HG03558 (cell line): ENCODE data around the gene FOXQ1.
"Not testable (repeated sequence)": the region's sequence is repeated elsewhere in the genome, so short reads cannot be mapped to it uniquely, and the experiment has no call there.

ENCODE experiments used
- ATAC-seq: cut with Tn5 transposase; IDR thresholded peaks from one replicate; pipeline ENCODE4 v1.9.1; 2021; ENCODE audit warnings: moderate number of reproducible peaks; ENCODE audit not compliant: unreplicated experiment; ENCODE audit errors: extremely low read depth

The FOXQ1 gene

DNA sequence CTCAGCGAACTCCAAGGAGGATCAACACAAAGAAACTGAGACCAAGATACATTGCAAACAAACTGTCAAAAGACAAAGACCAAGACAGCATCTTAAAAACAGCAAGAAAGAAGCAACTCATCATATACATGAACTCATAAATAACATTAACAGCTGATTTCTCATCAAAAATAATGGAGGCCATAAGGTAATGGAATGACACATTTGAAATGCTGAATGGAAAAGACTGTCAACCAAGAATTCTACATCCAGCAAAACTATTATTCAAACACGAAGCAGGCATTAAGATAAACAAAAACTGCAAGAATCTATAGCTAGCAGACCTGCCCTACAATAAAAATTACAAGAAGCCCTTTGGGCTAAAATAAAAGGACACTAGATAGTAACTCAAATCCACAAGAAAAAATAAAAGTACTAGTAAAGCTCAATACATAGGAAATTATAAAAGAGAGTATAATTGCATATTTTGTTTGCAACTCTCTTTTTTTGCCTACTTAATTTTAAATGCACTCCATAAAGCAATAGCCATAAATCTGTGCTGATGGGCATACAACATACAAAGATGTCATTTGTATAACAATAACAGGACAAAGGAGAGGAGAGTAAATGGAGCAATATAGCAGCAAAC, 39.6 kb downstream of the FOXQ1 start:
- ATAC-seq, result no peak

DNA sequence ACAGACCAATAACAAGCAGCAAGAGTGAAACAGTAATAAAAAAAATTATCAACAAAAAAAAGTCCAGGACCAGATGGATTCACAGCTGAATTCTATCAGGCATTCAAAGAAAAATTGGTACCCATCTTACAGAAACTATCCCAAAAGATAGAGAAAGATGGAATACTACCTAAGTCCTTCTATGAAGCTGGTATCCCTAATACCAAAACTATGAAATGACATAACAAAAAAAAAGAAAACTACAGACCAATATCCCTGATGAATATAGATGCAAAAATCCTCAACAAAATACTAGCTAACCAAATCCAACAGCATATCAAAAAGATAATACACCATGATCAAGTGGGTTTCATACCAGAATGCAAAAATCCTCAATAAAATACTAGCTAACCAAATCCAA, 43.2 kb downstream of the FOXQ1 start:
- ATAC-seq, result not testable (repeated sequence)

DNA sequence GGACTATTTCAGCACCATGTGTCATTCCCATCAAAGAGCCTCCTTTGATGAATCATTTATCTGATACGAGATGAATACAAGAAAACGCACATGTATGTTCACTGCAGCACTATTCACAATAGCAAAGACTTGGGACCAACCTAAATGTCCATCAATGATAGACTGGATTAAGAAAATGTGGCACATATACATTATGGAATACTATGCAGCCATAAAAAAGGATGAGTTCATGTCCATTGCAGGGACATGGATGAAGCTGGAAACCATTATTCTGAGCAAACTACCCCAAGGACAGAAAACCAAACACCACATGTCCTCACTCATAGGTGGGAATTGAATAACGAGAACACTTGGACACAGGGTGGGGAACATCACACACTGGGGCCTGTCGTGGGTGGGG, 49.8 kb downstream of the FOXQ1 start:
- ATAC-seq, result not testable (repeated sequence)

DNA sequence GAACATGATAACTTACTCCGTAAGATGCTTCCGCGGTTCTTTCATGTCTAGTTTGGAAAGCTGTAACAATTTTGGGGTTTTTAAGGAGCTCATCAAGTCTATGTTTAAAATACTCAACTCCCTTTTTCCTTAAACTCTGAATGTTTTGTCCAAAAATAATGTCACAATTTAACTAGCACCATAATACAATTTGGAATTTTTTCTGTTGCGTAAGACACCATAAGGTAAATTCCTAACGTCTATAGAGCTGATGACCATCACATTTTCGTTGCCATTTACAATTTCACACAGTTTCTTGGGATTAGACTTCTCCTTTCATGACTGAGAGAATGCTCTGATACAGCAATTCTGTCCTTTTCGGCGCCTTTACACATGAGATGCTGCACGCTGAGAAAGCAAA, 50.7 kb downstream of the FOXQ1 start:
- ATAC-seq, result no peak

DNA sequence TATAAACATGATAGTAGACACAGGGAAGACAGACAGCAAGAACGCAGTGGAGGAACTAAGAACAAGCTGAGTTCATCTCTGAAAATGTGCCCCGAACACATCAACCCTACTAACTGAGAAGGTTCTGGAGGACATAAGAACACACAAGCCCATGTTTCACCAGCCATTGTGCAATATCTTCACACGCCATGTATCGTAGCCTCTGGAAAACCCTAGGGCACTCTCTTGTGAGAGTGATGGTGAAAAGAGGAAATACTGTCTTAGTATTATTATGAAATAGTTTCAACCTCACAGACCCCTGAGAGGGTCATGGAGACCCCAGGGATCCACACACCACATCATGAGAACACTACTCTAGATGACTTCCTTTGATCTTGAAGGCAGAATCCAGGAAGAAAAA, 51.4 kb downstream of the FOXQ1 start:
- ATAC-seq, result no peak

DNA sequence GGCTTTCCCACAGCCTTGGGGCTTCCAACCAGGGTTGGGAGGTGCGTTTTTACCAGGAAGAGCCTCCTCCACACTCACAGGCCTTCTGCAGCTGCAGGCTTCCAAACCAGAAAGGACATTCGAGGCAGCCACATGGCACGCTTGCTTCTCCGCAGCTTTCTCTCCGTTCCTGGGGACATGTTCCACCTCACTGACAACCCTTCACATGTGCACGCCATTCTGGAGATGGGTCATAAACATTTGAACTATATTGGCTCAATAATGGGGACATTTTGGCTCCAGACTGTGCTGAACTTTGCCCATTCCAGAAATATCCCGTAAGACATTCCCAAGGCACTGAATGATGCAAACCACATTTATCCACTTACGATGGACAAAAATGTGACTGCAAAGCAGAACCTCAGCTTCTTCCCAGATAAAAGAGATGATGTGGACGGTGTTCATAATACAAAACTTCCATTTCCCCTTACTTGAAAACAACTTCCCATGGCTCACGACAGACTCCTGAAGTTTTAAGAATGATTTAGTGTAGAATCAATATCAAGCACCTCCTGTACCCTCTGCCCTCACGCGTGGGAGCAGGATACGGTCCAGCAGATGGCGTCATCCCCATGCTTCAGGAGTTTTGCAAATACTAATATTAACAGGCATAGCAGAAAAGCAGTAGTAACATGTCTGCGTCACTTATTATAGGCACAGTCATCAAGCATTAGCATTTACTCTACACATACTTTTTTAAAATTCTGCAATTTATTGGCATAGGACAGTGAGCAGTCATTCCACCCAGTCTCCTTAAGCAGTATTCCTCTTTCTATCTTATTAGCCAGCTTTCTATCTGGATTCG, 52.1 kb downstream of the FOXQ1 start:
- ATAC-seq, result no peak
